Panc1 (cell line): Measurements from ENCODE around the gene MIER2. TPM values are rescaled to one million over a fixed set of nuclear protein-coding genes. Genes with fewer than 3 reads are reported as not detected.

Experiments
- ATAC-seq: fragments of 200-7000 bp; cut with Tn5 transposase; 2 replicates; pipeline ENCODE4 v1.9.1; 2020; ENCODE audit warnings: mild to moderate bottlenecking, moderate library complexity
- BruUV-seq: library from RNA; stranded (reverse); fragments of 400-500 nt; replicated peaks from 2 replicates; lab custom pipeline; 2021; lab: Mats Ljungman, UMichigan
- CTCF ChIA-PET: fragments of 300-600 bp; sonication (Branson Sonifier 250); formaldehyde crosslinking; loops from one replicate; lab custom pipeline; 2022; ENCODE audit warnings: antibody characterized with exemption; lab: Charles Lee
- POLR2A ChIA-PET: fragments of 300-600 bp; sonication (Branson Sonifier 250); formaldehyde crosslinking; loops from one replicate; lab custom pipeline; 2022; ENCODE audit warnings: antibody characterized with exemption; lab: Charles Lee
- DNase-seq: peaks from one replicate; pipeline ENCODE4 v3.0.0-alpha.2; 2010; ENCODE audit warnings: low read depth, low spot score
- H3K27ac ChIP-seq: 2 replicates; pipeline ENCODE4 v1.5.1; 2011; ENCODE audit warnings: mild to moderate bottlenecking, low read length, inconsistent platforms
- H3K27me3 ChIP-seq: fragments of 200-500 bp; sonication (Bioruptor generic); 2 replicates; pipeline ENCODE4 v1.6.0; 2014; ENCODE audit warnings: low read length, inconsistent platforms; ENCODE audit not compliant: control insufficient read depth, insufficient read depth
- H3K36me3 ChIP-seq: fragments of 200-500 bp; sonication (Bioruptor generic); 2 replicates; pipeline ENCODE4 v1.5.1; 2014; ENCODE audit warnings: inconsistent platforms, mild to moderate bottlenecking, low read length, moderate library complexity; ENCODE audit not compliant: control insufficient read depth, insufficient read depth
- H3K4me1 ChIP-seq: 2 replicates; pipeline ENCODE4 v1.5.1; 2011; ENCODE audit warnings: inconsistent platforms, mild to moderate bottlenecking, low read length, moderate library complexity; ENCODE audit not compliant: control insufficient read depth, insufficient read depth
- H3K4me3 ChIP-seq, 2 experiments: 2 replicates each; pipeline ENCODE4 v1.5.1; 2011 to 2012; ENCODE audit warnings: low read depth in 2 of 2, low read length in 2 of 2, mild to moderate bottlenecking in 2 of 2, inconsistent platforms in 1 of 2, moderate library complexity in 1 of 2
- H3K9me3 ChIP-seq: fragments of 200-500 bp; sonication (Bioruptor generic); 2 replicates; pipeline ENCODE4 v1.5.1; 2014; ENCODE audit warnings: low read depth, mild to moderate bottlenecking, inconsistent platforms, low read length, moderate library complexity; ENCODE audit not compliant: control insufficient read depth, insufficient read depth
- CTCF ChIP-seq: fragments of 450-650 bp; IDR thresholded peaks from 2 replicates; pipeline ENCODE4 v1.5.1; 2017; ENCODE audit warnings: mild to moderate bottlenecking
- POLR2AphosphoS5 ChIP-seq: IDR thresholded peaks from 2 replicates; pipeline ENCODE4 v1.6.1; 2012; ENCODE audit warnings: mild to moderate bottlenecking, low read depth, low read length, moderate library complexity
- REST ChIP-seq, 2 experiments: IDR thresholded peaks; 2 replicates each; pipeline ENCODE4 v1.6.1; 2011 to 2012; ENCODE audit warnings: low read depth in 2 of 2, control low read depth in 1 of 2, low read length in 1 of 2, mild to moderate bottlenecking in 1 of 2, moderate library complexity in 1 of 2; ENCODE audit not compliant: insufficient read depth in 1 of 2
- SIN3A ChIP-seq: IDR thresholded peaks from 2 replicates; pipeline ENCODE4 v1.6.1; 2012; ENCODE audit warnings: low read depth, mild to moderate bottlenecking, low read length, moderate library complexity, borderline replicate concordance; ENCODE audit not compliant: insufficient read depth
- TCF7L2 ChIP-seq: IDR thresholded peaks from 2 replicates; pipeline ENCODE4 v1.6.1; 2011; ENCODE audit warnings: mild to moderate bottlenecking, low read depth, low read length, inconsistent platforms
- in situ Hi-C: cut with HindIII; loops from 2 replicates; pipeline ENCODE4 v1.10.0; 2016; ENCODE audit warnings: low sequenced_read_pairs, low pct_unique_long_range_greater_than_20kb
- intact Hi-C: fragments of 100-400 bp; cut with micrococcal nuclease; formaldehyde crosslinking; loops from one replicate; pipeline ENCODE4 v1.10.0; 2022; ENCODE audit not compliant: unreplicated experiment
- total RNA-seq: library from RNA; stranded (reverse); gene quantifications from one replicate; pipeline ENCODE4 v1.2.1, GENCODE V29; 2021; ENCODE audit not compliant: unreplicated experiment

MIER2 gene
- total RNA-seq, 1 experiment from 2014 or later, result 32.1 TPM

GRCh38 chr19:293436-294110 lies 51.0 kb downstream of the MIER2 start:
- Histone ChIP-seq H3K27me3 (no peaks in the 10 kb centered on the region), H3K9me3 (no peaks in the 10 kb centered on the region), H3K27ac (no peak overlapping the region), H3K4me3 (no peak overlapping the region), H3K36me3 (no peaks in the 10 kb centered on the region), H3K4me1 (peaks cover 12% of the 10 kb centered on the region)
- CTCF ChIA-PET, result interaction anchor here (0.8 kb wide), 1 partner anchor 21 kb away, joined by 4 read pairs; no protein-coding TSS in a partner anchor
- intact Hi-C loops, result no loop called here
- POLR2A ChIA-PET, result no interaction called here
- no peak for TF ChIP-seq TCF7L2
- TF ChIP-seq REST (IDR thresholded peaks at IDR 0.05; ENCODE audit: insufficient read depth in 1 of 2, low read depth in 2 of 2, low read length in 1 of 2), result no peak
- TF ChIP-seq POLR2AphosphoS5, result no peak
- no peak for TF ChIP-seq CTCF
- TF ChIP-seq SIN3A, result no peak
- in situ Hi-C loops, result no loop called here
- ATAC-seq (no peak), DNase-seq (no peak)
- no TSS peak for BruUV-seq

- ChIA-PET POLR2A (no interaction called here), CTCF (interaction anchor here (0.8 kb wide), 1 partner anchor 20 kb away, joined by 4 read pairs; no protein-coding TSS in a partner anchor)
- ATAC-seq (no peak), DNase-seq (no peak)
- peaks cover 14% of the 10 kb centered on the region for H3K4me1 ChIP-seq
- intact Hi-C loops (no loop called here), in situ Hi-C loops (no loop called here)
- TF ChIP-seq REST (IDR thresholded peaks at IDR 0.05; ENCODE audit: insufficient read depth in 1 of 2, low read depth in 2 of 2, low read length in 1 of 2) (no peak), TCF7L2 (no peak), SIN3A (no peak), POLR2AphosphoS5 (no peak), CTCF (no peak)
- H3K27me3 ChIP-seq, result no peaks in the 10 kb centered on the region
- H3K4me3 ChIP-seq, result no peak overlapping the region
- H3K9me3 ChIP-seq, result no peaks in the 10 kb centered on the region
- H3K36me3 ChIP-seq, result no peaks in the 10 kb centered on the region
- H3K27ac ChIP-seq, result no peak overlapping the region
- BruUV-seq, result no TSS peak
Observed at GRCh38 chr19:292951-293350, 51.6 kb downstream of the MIER2 start.
